HT1080 (cell line): Measurements from ENCODE around the gene HOXA1. TPM values are rescaled to one million over a fixed set of nuclear protein-coding genes. Genes with fewer than 3 reads are reported as not detected.

ENCODE experiments used
- DNase-seq: peaks from one replicate; pipeline ENCODE4 v3.0.0-alpha.2; 2015; ENCODE audit warnings: low read depth
- total RNA-seq: library from RNA; depleted of rRNA; stranded (reverse); fragments of >200 nt; shearing (Covaris generic); gene quantifications from 2 replicates; pipeline ENCODE4 v1.2.3, GENCODE V29; 2014

HOXA1 gene
- total RNA-seq, 1 experiment from 2014 or later = 1.6 TPM

GRCh38 chr7:27132214-27132613 lies 36.4 kb upstream of the HOXA1 start:
- DNase-seq = no peak

GRCh38 chr7:27131390-27131819 lies 35.6 kb upstream of the HOXA1 start:
- DNase-seq = no peak

GRCh38 chr7:27130540-27131389 lies 35.0 kb upstream of the HOXA1 start, which contains the start of gene HOXA4:
Gene HOXA4, minus strand, starts transcription at chr7:27130757. Its CDS starts 24 bp downstream, at chr7:27130733.
- peak; percentile 84 for DNase-seq

GRCh38 chr7:27129729-27130539 lies 34.1 kb upstream of the HOXA1 start:
- DNase-seq = no peak

- no peak for DNase-seq
Observed at GRCh38 chr7:27128776-27129728, 33.3 kb upstream of the HOXA1 start.

GRCh38 chr7:27128034-27128433 lies 32.2 kb upstream of the HOXA1 start:
- DNase-seq = no peak

- DNase-seq = no peak
Observed at GRCh38 chr7:27126596-27127327, 31.0 kb upstream of the HOXA1 start.

GRCh38 chr7:27125986-27126394 lies 30.2 kb upstream of the HOXA1 start:
- DNase-seq = no peak

- no peak for DNase-seq
Observed at GRCh38 chr7:27124902-27125689, 29.3 kb upstream of the HOXA1 start.

GRCh38 chr7:27124096-27124901 lies 28.5 kb upstream of the HOXA1 start:
- no peak for DNase-seq

GRCh38 chr7:27123477-27124053 lies 27.8 kb upstream of the HOXA1 start:
- DNase-seq = no peak

GRCh38 chr7:27123007-27123476 lies 27.2 kb upstream of the HOXA1 start:
- no peak for DNase-seq

GRCh38 chr7:27122077-27122910 lies 26.5 kb upstream of the HOXA1 start:
- DNase-seq = no peak

- no peak for DNase-seq
Observed at GRCh38 chr7:27121684-27122076, 25.9 kb upstream of the HOXA1 start.

- DNase-seq = no peak
Observed at GRCh38 chr7:27119412-27119911, 23.7 kb upstream of the HOXA1 start.

GRCh38 chr7:27118580-27118979 lies 22.8 kb upstream of the HOXA1 start:
- no peak for DNase-seq

GRCh38 chr7:27117887-27118491 lies 22.2 kb upstream of the HOXA1 start:
- no peak for DNase-seq
